ENCODE measurements around the gene BTN2A1. TPM values are rescaled to one million over a fixed set of nuclear protein-coding genes. Genes with fewer than 3 reads are reported as not detected.

The BTN2A1 gene
- total and polyA plus RNA-seq, 2 of the 13 experiments (the other 11 are each of a cell fraction or from before 2014, with no cell fraction given) = 16.4 to 30.4 TPM

DNA sequence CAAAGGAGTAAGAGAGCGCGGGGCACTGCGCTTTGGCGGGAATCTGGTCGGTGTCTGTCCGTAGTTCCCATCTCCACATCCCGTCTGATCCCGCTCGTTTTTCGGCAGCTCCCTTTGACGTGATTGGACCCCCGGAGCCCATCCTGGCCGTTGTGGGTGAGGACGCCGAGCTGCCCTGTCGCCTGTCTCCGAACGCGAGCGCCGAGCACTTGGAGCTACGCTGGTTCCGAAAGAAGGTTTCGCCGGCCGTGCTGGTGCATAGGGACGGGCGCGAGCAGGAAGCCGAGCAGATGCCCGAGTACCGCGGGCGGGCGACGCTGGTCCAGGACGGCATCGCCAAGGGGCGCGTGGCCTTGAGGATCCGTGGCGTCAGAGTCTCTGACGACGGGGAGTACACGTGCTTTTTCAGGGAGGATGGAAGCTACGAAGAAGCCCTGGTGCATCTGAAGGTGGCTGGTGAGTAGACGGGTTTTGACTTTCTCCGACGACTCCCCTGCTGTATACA lies 43.8 kb downstream of the BTN2A1 start (continued):
- TF ChIP-seq, protein P1, sequence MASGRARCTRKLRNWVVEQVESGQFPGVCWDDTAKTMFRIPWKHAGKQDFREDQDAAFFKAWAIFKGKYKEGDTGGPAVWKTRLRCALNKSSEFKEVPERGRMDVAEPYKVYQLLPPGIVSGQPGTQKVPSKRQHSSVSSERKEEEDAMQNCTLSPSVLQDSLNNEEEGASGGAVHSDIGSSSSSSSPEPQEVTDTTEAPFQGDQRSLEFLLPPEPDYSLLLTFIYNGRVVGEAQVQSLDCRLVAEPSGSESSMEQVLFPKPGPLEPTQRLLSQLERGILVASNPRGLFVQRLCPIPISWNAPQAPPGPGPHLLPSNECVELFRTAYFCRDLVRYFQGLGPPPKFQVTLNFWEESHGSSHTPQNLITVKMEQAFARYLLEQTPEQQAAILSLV (CRISPR knock-in tag; IDR thresholded peaks at IDR 0.05; ENCODE audit: borderline replicate concordance) = 0 out of 2 replicates have a peak, but pooled peaks have one; percentile 20
- TF ChIP-seq, protein P2, sequence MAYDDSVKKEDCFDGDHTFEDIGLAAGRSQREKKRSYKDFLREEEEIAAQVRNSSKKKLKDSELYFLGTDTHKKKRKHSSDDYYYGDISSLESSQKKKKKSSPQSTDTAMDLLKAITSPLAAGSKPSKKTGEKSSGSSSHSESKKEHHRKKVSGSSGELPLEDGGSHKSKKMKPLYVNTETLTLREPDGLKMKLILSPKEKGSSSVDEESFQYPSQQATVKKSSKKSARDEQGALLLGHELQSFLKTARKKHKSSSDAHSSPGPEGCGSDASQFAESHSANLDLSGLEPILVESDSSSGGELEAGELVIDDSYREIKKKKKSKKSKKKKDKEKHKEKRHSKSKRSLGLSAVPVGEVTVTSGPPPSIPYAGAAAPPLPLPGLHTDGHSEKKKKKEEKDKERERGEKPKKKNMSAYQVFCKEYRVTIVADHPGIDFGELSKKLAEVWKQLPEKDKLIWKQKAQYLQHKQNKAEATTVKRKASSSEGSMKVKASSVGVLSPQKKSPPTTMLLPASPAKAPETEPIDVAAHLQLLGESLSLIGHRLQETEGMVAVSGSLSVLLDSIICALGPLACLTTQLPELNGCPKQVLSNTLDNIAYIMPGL (CRISPR knock-in tag; IDR thresholded peaks at IDR 0.05; ENCODE audit: borderline replicate concordance in 1 of 2, low read depth in 1 of 2) = 0 out of 4 replicates have a peak, but pooled peaks of 1 of the 2 experiments have one; percentile 36
- TF ChIP-seq ZFX (CRISPR knock-in tag; IDR thresholded peaks at IDR 0.05; ENCODE audit: low read depth) (peak; percentile 25; the same call in 1 of the 2 replicates), SALL1 (CRISPR knock-in tag; IDR thresholded peaks at IDR 0.05) (peak; percentile 51; the same call in 1 of the 2 replicates), AGO1 (IDR thresholded peaks at IDR 0.05; ENCODE audit: low read depth, low read length, poor library complexity, severe bottlenecking) (peak; percentile 37), ZNF446 (CRISPR knock-in tag; IDR thresholded peaks at IDR 0.05) (peak; percentile 50; the same call in 1 of the 2 replicates), HNF4A (CRISPR knock-in tag; IDR thresholded peaks at IDR 0.05) (no peak), ZNF230 (CRISPR knock-in tag; IDR thresholded peaks at IDR 0.05) (0 out of 2 replicates have a peak, but pooled peaks have one; percentile 23), SPEN (CRISPR knock-in tag; IDR thresholded peaks at IDR 0.05; ENCODE audit: low read depth) (no peak; the same call in 1 of the 2 replicates), ZNF143 (CRISPR knock-in tag; IDR thresholded peaks at IDR 0.05) (0 out of 2 replicates have a peak, but pooled peaks have one; percentile 24), GABPB1 (CRISPR knock-in tag; IDR thresholded peaks at IDR 0.05) (peak; percentile 24; the same call in 1 of the 2 replicates), RXRA (CRISPR knock-in tag; IDR thresholded peaks at IDR 0.05) (0 out of 2 replicates have a peak, but pooled peaks have one; percentile 21), MED1 (CRISPR knock-in tag; IDR thresholded peaks at IDR 0.05) (no peak), HNRNPLL (IDR thresholded peaks at IDR 0.05; ENCODE audit: low read depth, low read length, poor library complexity, severe bottlenecking) (peak; percentile 92)
- TF ChIP-seq, protein P3, sequence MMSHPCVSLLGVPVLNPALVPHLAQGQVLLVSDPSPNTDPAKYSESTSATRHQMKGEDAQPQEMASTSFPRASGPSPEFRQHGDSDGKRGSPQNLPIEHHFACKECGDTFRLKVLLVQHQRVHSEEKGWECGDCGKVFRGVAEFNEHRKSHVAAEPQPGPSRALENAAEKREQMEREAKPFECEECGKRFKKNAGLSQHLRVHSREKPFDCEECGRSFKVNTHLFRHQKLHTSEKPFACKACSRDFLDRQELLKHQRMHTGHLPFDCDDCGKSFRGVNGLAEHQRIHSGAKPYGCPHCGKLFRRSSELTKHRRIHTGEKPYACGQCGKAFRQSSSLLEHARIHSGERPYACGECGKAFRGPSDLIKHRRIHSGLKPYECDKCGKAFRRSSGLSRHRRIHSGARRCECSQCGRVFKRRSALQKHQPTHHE (CRISPR knock-in tag; IDR thresholded peaks at IDR 0.05; ENCODE audit: borderline replicate concordance) = no peak
- TF ChIP-seq, protein P4, sequence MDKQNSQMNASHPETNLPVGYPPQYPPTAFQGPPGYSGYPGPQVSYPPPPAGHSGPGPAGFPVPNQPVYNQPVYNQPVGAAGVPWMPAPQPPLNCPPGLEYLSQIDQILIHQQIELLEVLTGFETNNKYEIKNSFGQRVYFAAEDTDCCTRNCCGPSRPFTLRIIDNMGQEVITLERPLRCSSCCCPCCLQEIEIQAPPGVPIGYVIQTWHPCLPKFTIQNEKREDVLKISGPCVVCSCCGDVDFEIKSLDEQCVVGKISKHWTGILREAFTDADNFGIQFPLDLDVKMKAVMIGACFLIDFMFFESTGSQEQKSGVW (CRISPR knock-in tag; IDR thresholded peaks at IDR 0.05; ENCODE audit: borderline replicate concordance) = no peak
- TF ChIP-seq, protein P5, sequence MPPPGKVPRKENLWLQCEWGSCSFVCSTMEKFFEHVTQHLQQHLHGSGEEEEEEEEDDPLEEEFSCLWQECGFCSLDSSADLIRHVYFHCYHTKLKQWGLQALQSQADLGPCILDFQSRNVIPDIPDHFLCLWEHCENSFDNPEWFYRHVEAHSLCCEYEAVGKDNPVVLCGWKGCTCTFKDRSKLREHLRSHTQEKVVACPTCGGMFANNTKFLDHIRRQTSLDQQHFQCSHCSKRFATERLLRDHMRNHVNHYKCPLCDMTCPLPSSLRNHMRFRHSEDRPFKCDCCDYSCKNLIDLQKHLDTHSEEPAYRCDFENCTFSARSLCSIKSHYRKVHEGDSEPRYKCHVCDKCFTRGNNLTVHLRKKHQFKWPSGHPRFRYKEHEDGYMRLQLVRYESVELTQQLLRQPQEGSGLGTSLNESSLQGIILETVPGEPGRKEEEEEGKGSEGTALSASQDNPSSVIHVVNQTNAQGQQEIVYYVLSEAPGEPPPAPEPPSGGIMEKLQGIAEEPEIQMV (CRISPR knock-in tag; IDR thresholded peaks at IDR 0.05; ENCODE audit: low read depth) = no peak
- TF ChIP-seq, protein P6, sequence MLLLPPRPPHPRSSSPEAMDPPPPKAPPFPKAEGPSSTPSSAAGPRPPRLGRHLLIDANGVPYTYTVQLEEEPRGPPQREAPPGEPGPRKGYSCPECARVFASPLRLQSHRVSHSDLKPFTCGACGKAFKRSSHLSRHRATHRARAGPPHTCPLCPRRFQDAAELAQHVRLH (CRISPR knock-in tag; IDR thresholded peaks at IDR 0.05; ENCODE audit: borderline replicate concordance, low read depth) = no peak
